ENCODE measurements around the gene NPB. TPM values are rescaled to one million over a fixed set of nuclear protein-coding genes. Genes with fewer than 3 reads are reported as not detected.
A peak's percentile ranks its signal among the peaks of the same experiment; 100 is the strongest.

NPB gene
- total RNA-seq, 3 donors from 2014 or later (not counting 1 experiment from before 2014, with no cell fraction given): 0.18 to 0.31 TPM; not detected in 1

GRCh38 chr17:81888105-81888987, 13.7 kb upstream of the NPB start:
- Mint-ChIP-seq H3K4me3 (peak overlapping the region; percentile 61), H3K36me3 (no peaks in the 10 kb centered on the region), H3K4me1 (peaks cover 10 to 25% of the 10 kb centered on the region in 2 donors), H3K27ac (peak overlapping the region in 1 of 2 donors; percentile 48), H3K9me3 (no peaks in the 10 kb centered on the region), H3K27me3 (ENCODE audit: low read depth in 2 of 2) (no peaks in the 10 kb centered on the region)
- H3K27ac ChIP-seq (ENCODE audit: low read length): no peak overlapping the region
- H3K9me3 ChIP-seq (ENCODE audit: control insufficient read depth, insufficient read depth, low read length): no peaks in the 10 kb centered on the region
- TF ChIP-seq CTCF (IDR thresholded peaks at IDR 0.05): no peak
- peaks cover 23% of the 10 kb centered on the region for H3K4me1 ChIP-seq (ENCODE audit: control insufficient read depth, insufficient read depth, low read length)
- no peak for DNase-seq
- no peak overlapping the region for H3K4me3 ChIP-seq (ENCODE audit: low read length)
- H3K27me3 ChIP-seq (ENCODE audit: control insufficient read depth, insufficient read depth, low read length): no peaks in the 10 kb centered on the region
- ATAC-seq: no peak
- H3K36me3 ChIP-seq (ENCODE audit: control insufficient read depth, insufficient read depth, low read length): peaks cover 47% of the 10 kb centered on the region
- intact Hi-C loops (cut with micrococcal nuclease): no loop called here
- 97% methylated on average over 44 of the region's 44 CpGs for WGBS (ENCODE audit: insufficient coverage)

DNA sequence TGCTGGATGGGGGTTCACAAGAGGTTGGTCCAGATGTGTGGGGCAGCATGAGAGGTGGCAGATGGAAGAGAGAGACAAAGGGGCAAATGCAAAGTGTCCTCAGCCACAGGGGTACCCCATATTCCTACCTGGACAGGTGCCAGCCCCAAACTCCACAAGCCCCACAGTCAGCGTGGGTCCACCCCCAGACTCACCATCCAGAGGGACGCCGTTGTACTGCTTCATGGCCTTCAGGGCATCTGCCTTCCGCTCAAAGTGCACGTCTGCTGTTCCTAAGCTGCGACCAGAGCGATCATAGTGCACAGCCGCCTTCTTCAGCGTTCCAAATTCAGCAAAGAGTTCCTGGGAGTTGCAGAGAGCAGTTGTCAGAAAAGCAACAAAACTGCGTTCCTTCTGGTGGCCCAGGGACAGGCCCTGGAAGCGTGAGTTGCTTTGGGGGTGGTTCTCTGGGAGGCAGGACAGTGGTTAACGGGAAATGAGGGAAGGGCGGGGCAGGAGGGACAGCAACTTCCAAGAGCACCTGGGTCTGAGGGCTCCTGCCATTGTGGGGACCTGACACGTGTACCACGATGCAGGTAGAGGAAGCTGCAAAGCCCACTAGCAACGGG, 12.9 kb upstream of the NPB start:
- peaks cover 10 to 25% of the 10 kb centered on the region in 2 donors for H3K4me1 Mint-ChIP-seq
- no peaks in the 10 kb centered on the region for H3K9me3 ChIP-seq (ENCODE audit: control insufficient read depth, insufficient read depth, low read length)
- no peak for DNase-seq
- no peaks in the 10 kb centered on the region for H3K9me3 Mint-ChIP-seq
- peak overlapping the region in 1 of 2 donors; percentile 48 for H3K27ac Mint-ChIP-seq
- peaks cover 46% of the 10 kb centered on the region for H3K36me3 ChIP-seq (ENCODE audit: control insufficient read depth, insufficient read depth, low read length)
- H3K27ac ChIP-seq (ENCODE audit: low read length): no peak overlapping the region
- H3K36me3 Mint-ChIP-seq: no peaks in the 10 kb centered on the region
- TF ChIP-seq CTCF (IDR thresholded peaks at IDR 0.05): no peak
- intact Hi-C loops (cut with micrococcal nuclease): no loop called here
- peak overlapping the region; percentile 61 for H3K4me3 Mint-ChIP-seq
- 97% methylated on average over 16 of the region's 16 CpGs for WGBS (ENCODE audit: insufficient coverage)
- H3K4me3 ChIP-seq (ENCODE audit: low read length): no peak overlapping the region
- no peaks in the 10 kb centered on the region for H3K27me3 ChIP-seq (ENCODE audit: control insufficient read depth, insufficient read depth, low read length)
- H3K27me3 Mint-ChIP-seq (ENCODE audit: low read depth in 2 of 2): no peaks in the 10 kb centered on the region
- peaks cover 23% of the 10 kb centered on the region for H3K4me1 ChIP-seq (ENCODE audit: control insufficient read depth, insufficient read depth, low read length)
- no peak for ATAC-seq

DNA sequence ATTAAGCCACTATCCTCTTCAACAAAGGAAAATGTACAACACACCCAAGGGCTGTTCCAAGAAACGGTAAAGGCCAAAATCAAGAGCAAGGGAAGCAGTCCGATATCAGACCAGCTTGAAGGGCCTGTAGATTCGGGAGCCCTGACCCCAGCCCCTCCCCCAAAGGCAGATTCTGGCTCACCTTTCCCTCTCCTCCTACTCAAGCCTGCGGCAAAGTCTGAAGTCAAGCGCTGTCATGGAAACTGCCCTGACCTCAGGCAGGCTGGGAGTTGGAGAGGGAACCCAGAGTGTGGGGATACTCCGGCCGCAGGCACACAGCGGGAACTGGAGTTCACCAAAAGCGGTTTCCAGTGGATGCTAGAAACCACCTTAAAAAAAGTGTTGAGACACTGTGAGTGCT, 12.4 kb upstream of the NPB start:
- Histone ChIP-seq H3K27ac (ENCODE audit: low read length) (no peak overlapping the region), H3K9me3 (ENCODE audit: control insufficient read depth, insufficient read depth, low read length) (no peaks in the 10 kb centered on the region), H3K4me1 (ENCODE audit: control insufficient read depth, insufficient read depth, low read length) (peaks cover 23% of the 10 kb centered on the region), H3K27me3 (ENCODE audit: control insufficient read depth, insufficient read depth, low read length) (no peaks in the 10 kb centered on the region), H3K4me3 (ENCODE audit: low read length) (no peak overlapping the region), H3K36me3 (ENCODE audit: control insufficient read depth, insufficient read depth, low read length) (peaks cover 48% of the 10 kb centered on the region)
- ATAC-seq (no peak), DNase-seq (no peak)
- peaks cover 10 to 25% of the 10 kb centered on the region in 2 donors for H3K4me1 Mint-ChIP-seq
- peak overlapping the region; percentile 93 to 96 for H3K27ac Mint-ChIP-seq
- 96% methylated on average over 9 of the region's 9 CpGs for WGBS (ENCODE audit: insufficient coverage)
- peak overlapping the region; percentile 84 for H3K4me3 Mint-ChIP-seq
- intact Hi-C loops (cut with micrococcal nuclease): no loop called here
- no peak for TF ChIP-seq CTCF (IDR thresholded peaks at IDR 0.05)
- no peaks in the 10 kb centered on the region for H3K27me3 Mint-ChIP-seq (ENCODE audit: low read depth in 2 of 2)
- no peaks in the 10 kb centered on the region for H3K9me3 Mint-ChIP-seq
- H3K36me3 Mint-ChIP-seq: no peaks in the 10 kb centered on the region
